Keratinocyte (primary cell): ENCODE measurements around the gene AEBP1. TPM values are rescaled to one million over a fixed set of nuclear protein-coding genes. Genes with fewer than 3 reads are reported as not detected.
A peak's percentile ranks its signal among the peaks of the same experiment; 100 is the strongest.

ENCODE experiments used
- DNase-seq: peaks from one replicate; pipeline ENCODE4 v3.0.0-alpha.2; 2011; ENCODE audit warnings: low read depth, missing footprints, low spot score
- FAIRE-seq: peaks from 2 replicates; lab custom pipeline; 2011; peaks lifted over from hg19 to GRCh38; lab: Jason Lieb, UNC
- H2AFZ ChIP-seq: 2 replicates; pipeline ENCODE4 v1.6.0; 2012; ENCODE audit warnings: low read length, control low read depth, inconsistent platforms; ENCODE audit not compliant: control insufficient read depth
- H3K27ac ChIP-seq: 2 replicates; pipeline ENCODE4 v1.5.1; 2011; ENCODE audit warnings: low read length; ENCODE audit not compliant: control insufficient read depth, insufficient read depth
- H3K27me3 ChIP-seq: 3 replicates; pipeline ENCODE4 v1.6.0; 2011; ENCODE audit warnings: low read length; ENCODE audit not compliant: control insufficient read depth, insufficient read depth; ENCODE audit errors: extremely low read depth
- H3K36me3 ChIP-seq, 2 experiments: 2 replicates in 1 of 2; 3 replicates in 1 of 2; pipeline ENCODE4 v1.5.1; 2011; ENCODE audit warnings: low read length in 2 of 2, mild to moderate bottlenecking in 1 of 2; ENCODE audit not compliant: control insufficient read depth in 2 of 2, insufficient read depth in 2 of 2; ENCODE audit errors: extremely low read depth in 1 of 2
- H3K4me1 ChIP-seq: 3 replicates; pipeline ENCODE4 v1.5.1; 2011; ENCODE audit warnings: low read length; ENCODE audit not compliant: control insufficient read depth, insufficient read depth; ENCODE audit errors: extremely low read depth
- H3K4me2 ChIP-seq: 3 replicates; pipeline ENCODE4 v1.6.0; 2011; ENCODE audit warnings: low read depth, low read length; ENCODE audit not compliant: control insufficient read depth, insufficient read depth; ENCODE audit errors: extremely low read depth
- H3K4me3 ChIP-seq, 3 experiments: fragments of 200-600 bp in 1 of 3; sonication (generic) in 1 of 3; 2 replicates in 2 of 3; 3 replicates in 1 of 3; pipeline ENCODE4 v1.5.1; 2011 to 2016; ENCODE audit warnings: low read length in 3 of 3, mild to moderate bottlenecking in 3 of 3, control low read depth in 2 of 3, inconsistent platforms in 1 of 3, low read depth in 1 of 3, mixed read lengths in 1 of 3, mixed run types in 1 of 3, moderate library complexity in 1 of 3; ENCODE audit not compliant: control insufficient read depth in 2 of 3, insufficient read depth in 2 of 3; ENCODE audit errors: extremely low read depth in 1 of 3
- H3K79me2 ChIP-seq: 2 replicates; pipeline ENCODE4 v1.6.0; 2012; ENCODE audit warnings: low read length; ENCODE audit not compliant: control insufficient read depth, insufficient read depth
- H3K9ac ChIP-seq: 3 replicates; pipeline ENCODE4 v1.6.0; 2011; ENCODE audit warnings: low read length; ENCODE audit not compliant: control insufficient read depth, insufficient read depth; ENCODE audit errors: extremely low read depth
- H3K9me1 ChIP-seq: 3 replicates; pipeline ENCODE4 v1.6.0; 2011; ENCODE audit warnings: low read length; ENCODE audit not compliant: control insufficient read depth, insufficient read depth; ENCODE audit errors: extremely low read depth
- H3K9me3 ChIP-seq: 2 replicates; pipeline ENCODE4 v1.5.1; 2012; ENCODE audit warnings: low read depth, low read length; ENCODE audit not compliant: control insufficient read depth
- H4K20me1 ChIP-seq: 3 replicates; pipeline ENCODE4 v1.6.0; 2011; ENCODE audit warnings: low read length; ENCODE audit not compliant: control insufficient read depth, insufficient read depth; ENCODE audit errors: extremely low read depth
- CTCF ChIP-seq, 3 experiments: IDR thresholded peaks in 1 of 3; conservative IDR thresholded peaks in 1 of 3; optimal IDR thresholded peaks in 1 of 3; 2 replicates in 2 of 3; 3 replicates in 1 of 3; pipeline versions ENCODE3 to v1.5.1; 2011; ENCODE audit warnings: low read length in 3 of 3, mild to moderate bottlenecking in 3 of 3, moderate library complexity in 2 of 3, control low read depth in 1 of 3, inconsistent platforms in 1 of 3; ENCODE audit not compliant: insufficient read depth in 2 of 3; ENCODE audit errors: extremely low read depth in 1 of 3
- EZH2 ChIP-seq: IDR thresholded peaks from one replicate; pipeline ENCODE4 v1.6.1; 2012; ENCODE audit warnings: inconsistent platforms, mild to moderate bottlenecking, low read length, moderate library complexity
- dilution Hi-C: fragments of 300-500 bp; cut with MboI; formaldehyde crosslinking; loops from one replicate; pipeline ENCODE4 v1.7.0; 2020; ENCODE audit warnings: low sequenced_read_pairs; ENCODE audit not compliant: extremely low pct_ligation_motif_present
- polyA plus RNA-seq, 5 experiments: library from polyadenylated mRNA; depleted of rRNA in 3 of 5; stranded (reverse) in 3 of 5; stranded (forward) in 1 of 5; unstranded in 1 of 5; fragments of >200 nt; gene quantifications; 1 replicate in 1 of 5; 2 replicates in 3 of 5; 3 replicates in 1 of 5; pipeline versions ENCODE4 v1.2.1 to v1.2.3, GENCODE V29; 2011 to 2012; ENCODE audit warnings: missing spikeins in 2 of 5, low read depth in 1 of 5, low replicate concordance in 1 of 5

Gene AEBP1
- polyA plus RNA-seq, 1 donor (not counting 4 experiments of a cell fraction or from before 2014, with no cell fraction given) = 0.03 TPM

DNA sequence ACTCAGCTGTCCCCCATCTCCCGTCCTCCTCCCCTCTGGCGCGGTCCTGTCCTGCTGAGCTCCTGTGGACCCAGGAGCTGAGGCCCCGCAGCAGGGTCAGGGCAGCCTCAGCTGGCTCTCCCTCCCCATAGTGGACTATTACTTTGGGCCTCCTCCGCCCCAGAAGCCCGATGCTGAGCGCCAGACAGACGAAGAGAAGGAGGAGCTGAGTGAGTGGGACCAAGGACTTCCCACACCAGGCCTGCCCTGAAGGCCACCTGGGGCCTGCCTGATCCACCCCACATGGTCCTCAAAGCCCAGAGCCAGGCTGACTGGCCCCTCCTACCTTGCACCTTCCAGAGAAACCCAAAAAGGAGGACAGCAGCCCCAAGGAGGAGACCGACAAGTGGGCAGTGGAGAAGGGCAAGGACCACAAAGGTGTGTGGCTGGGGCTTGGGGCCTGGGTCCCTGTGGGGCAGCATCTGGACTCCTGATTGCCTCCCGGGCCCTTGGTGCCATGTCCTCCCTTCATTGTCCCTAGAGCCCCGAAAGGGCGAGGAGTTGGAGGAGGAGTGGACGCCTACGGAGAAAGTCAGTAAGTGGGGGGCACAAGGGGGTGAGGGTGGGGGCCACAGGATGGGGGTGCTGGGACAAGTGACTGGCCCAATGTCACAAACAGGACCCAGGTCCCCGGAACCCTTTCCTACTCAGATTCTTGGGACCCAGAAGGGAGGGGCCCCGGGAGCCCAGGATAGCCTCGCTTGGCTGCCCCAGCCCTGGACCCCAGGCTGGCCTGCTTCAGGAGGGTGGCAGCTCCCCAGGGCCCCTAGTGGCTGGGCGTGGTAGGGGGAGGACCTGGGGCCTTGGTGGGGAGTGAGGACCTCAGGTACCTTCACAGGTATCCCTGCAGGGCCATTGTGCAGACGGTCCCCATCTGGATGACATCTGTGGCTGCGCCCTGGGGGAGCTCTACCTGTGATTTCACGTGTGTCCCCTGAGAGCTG is 4.9 kb downstream of the AEBP1 start:
- no peak for FAIRE-seq
- no peaks in the 10 kb centered on the region for H3K36me3 ChIP-seq
- no peaks in the 10 kb centered on the region for H3K9me3 ChIP-seq
- no peak overlapping the region for H3K4me3 ChIP-seq
- H3K9ac ChIP-seq = no peak overlapping the region
- DNase-seq = no peak
- peaks cover 11% of the 10 kb centered on the region for H3K27me3 ChIP-seq
- no peak overlapping the region for H2AFZ ChIP-seq
- TF ChIP-seq EZH2 (no peak), CTCF (optimal IDR thresholded peaks at IDR 0.05 in 1 of 3, IDR thresholded peaks at IDR 0.05 in 1 of 3, conservative IDR thresholded peaks at IDR 0.05 in 1 of 3; ENCODE audit: extremely low read depth in 1 of 3, insufficient read depth in 2 of 3, low read length in 3 of 3) (peak in 1 of 3 experiments; percentile 13)
- H3K4me2 ChIP-seq = no peak overlapping the region
- H3K9me1 ChIP-seq = no peaks in the 10 kb centered on the region
- H4K20me1 ChIP-seq = no peaks in the 10 kb centered on the region
- no peaks in the 10 kb centered on the region for H3K79me2 ChIP-seq
- no peak overlapping the region for H3K27ac ChIP-seq
- dilution Hi-C loops = no loop called here
- H3K4me1 ChIP-seq = peaks cover 10% of the 10 kb centered on the region

DNA sequence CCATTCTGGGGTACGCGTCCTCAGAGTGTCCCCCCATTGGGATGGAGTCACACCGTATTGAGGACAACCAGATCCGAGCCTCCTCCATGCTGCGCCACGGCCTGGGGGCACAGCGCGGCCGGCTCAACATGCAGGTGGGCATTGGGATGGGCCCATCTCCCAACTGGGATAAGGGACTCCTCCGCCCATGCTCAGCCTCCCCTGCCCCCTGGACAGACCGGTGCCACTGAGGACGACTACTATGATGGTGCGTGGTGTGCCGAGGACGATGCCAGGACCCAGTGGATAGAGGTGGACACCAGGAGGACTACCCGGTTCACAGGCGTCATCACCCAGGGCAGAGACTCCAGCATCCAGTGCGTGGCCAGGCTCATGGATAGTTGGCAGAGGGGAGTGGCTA is 5.8 kb downstream of the AEBP1 start:
- H4K20me1 ChIP-seq = no peaks in the 10 kb centered on the region
- peaks cover 2% of the 10 kb centered on the region for H3K27me3 ChIP-seq
- FAIRE-seq = no peak
- H3K4me1 ChIP-seq = peaks cover 7% of the 10 kb centered on the region
- no peak overlapping the region for H2AFZ ChIP-seq
- no peak overlapping the region for H3K4me3 ChIP-seq
- DNase-seq = no peak
- TF ChIP-seq CTCF (optimal IDR thresholded peaks at IDR 0.05 in 1 of 3, IDR thresholded peaks at IDR 0.05 in 1 of 3, conservative IDR thresholded peaks at IDR 0.05 in 1 of 3; ENCODE audit: extremely low read depth in 1 of 3, insufficient read depth in 2 of 3, low read length in 3 of 3) (no peak), EZH2 (no peak)
- peaks cover 2 to 6% of the 10 kb centered on the region in 2 experiments for H3K36me3 ChIP-seq
- H3K4me2 ChIP-seq = no peak overlapping the region
- H3K9me1 ChIP-seq = no peaks in the 10 kb centered on the region
- no peaks in the 10 kb centered on the region for H3K9me3 ChIP-seq
- no peak overlapping the region for H3K27ac ChIP-seq
- H3K9ac ChIP-seq = no peak overlapping the region
- dilution Hi-C loops = no loop called here
- no peaks in the 10 kb centered on the region for H3K79me2 ChIP-seq
